Activated CD8-positive, alpha-beta memory T cell treated with anti-CD3 and anti-CD28 coated beads, Interleukin-2, amount 50 U/mL, for 1 hour (primary cell): Measurements from ENCODE around the gene ZNF45.
"Not testable (repeated sequence)": the region's sequence is repeated elsewhere in the genome, so short reads cannot be mapped to it uniquely, and the experiment has no call there.

Experiments
- DNase-seq: peaks from one replicate; pipeline ENCODE4 v3.0.0-alpha.2; 2020; ENCODE audit errors: extremely low read depth

ZNF45 gene

DNA sequence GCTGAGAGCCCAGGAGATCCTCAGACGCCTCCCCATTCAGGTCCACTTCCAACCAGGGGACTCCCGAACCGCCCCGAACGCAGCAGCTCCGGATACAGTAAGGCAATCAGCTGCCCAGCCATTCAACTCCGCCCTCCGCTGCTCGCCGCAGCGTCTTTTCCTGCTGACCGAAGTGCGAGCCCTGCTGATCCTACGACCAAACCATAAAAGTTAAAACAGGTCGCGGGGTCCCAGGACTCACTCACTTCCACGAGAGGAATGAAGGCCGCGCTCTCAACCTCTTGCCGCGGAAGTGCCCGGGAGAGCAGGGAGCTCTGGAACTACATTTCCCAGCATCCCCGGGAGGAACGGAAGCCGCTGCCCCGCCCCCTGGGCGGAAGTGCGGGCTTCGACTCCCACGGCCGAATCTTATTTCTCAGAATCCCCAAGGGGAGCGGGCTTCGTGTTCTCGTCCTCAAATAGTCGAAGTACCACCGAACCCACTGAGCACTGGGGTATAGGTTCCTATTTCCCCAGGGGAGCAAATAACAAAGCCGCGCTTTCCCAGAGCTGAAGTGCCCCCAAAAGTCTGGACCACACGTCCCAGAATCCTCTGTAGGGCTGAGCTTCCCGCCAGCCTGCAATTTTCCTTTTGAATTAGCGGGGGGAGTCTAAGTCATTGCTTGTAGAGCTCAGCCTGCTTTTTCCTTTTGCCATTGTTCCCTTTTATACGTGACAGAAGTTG is at the start of gene ZNF45:
Gene ZNF45, minus strand, starts transcription at position 298 of the 724 bp plus-strand sequence. CDS start 13,097 bp downstream, outside the sequence.
- DNase-seq = peak; percentile 59

DNA sequence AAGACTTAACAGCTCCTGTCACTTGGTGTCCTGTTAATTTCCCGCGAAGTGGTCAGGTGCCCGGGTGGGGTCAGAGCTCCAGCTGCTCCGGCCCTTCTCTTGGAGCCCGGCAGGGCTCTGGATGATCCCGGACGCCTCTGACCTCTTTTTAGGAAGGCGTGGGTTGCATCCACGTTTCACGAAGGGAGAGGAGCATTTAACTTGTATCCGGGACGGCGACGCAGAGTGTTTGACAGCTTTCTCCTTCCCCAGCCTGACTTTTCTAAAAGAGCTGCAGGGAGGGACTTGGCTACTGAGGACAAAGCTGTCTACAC is 49.6 kb upstream of the ZNF45 start:
- no peak for DNase-seq

DNA sequence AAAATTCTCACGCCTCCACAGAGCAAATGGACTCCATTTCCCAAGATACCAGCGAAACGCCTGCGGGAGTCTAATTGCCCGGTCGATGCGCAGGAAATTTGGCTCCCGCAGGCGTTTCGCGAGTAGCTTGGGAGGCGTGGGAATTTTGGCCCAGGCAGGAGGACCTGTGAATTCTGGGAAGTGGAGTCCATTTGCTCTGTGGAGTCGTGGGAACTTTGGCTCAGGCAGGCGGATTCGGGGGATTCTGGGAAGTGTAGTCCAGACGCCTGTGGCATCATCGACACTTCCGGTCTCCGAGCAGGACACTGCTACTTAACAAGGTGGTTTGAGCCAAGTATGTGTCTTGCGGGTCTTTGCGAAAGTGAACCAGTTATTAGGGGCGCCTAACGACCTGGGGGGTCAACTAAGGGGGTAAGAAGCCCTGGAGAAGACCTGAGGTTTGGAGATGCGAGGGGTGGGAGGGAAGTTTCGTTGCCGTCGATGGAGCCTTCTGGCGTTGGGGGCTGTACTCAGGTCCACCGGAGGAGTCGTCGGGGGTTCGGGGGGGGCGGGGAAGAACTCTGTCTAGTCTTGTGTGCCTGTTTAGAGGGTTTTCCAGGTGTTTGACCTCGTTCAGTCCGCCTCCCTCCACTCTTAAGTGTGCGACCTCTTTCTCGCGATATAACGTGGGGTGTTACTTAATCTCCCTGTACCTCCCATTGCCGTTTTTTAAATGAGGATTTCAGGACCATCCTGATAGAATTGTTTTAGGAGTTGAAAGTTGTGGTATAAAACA is 49.0 kb upstream of the ZNF45 start, which contains the start of gene ZNF155:
Gene ZNF155, plus strand, starts transcription at position 277 of the 775 bp plus-strand sequence. CDS start 4,356 bp downstream, outside the sequence.
- DNase-seq = no peak

DNA sequence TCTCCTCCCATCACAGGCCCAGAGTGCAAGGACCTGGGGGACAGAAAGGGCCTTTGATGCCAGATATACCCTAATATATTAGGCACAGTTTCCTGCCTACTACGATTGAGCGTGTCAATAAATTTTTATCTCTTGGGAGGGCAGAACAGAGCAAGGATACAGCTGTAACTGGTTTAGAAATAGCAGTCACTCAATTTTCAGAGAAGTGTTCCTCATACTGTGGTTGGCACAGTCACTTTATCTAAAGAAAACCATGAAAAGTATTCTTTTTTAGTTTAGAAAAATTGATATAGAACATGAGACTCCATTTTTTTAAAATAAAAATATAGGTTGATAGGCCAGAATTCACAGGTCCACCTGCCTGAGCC is 48.4 kb upstream of the ZNF45 start:
- DNase-seq = no peak

DNA sequence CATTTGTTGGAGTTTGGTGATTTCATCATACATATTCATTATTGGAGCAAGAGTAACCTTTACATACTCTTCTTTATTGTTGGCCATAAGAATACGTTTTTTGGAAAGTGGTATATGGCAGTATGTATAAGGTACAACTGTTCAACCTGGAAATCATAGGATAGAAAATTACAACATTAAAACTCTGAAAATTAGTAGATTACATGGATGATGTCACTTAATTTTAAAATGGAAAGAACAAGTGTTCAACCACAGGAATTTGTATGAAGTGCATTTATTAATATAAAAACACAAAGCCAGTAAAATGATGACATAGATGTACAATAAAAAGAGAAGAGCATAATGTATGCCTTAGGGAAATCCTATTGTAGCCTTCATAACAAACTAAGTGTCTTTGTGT is 41.6 kb upstream of the ZNF45 start:
- no peak for DNase-seq

DNA sequence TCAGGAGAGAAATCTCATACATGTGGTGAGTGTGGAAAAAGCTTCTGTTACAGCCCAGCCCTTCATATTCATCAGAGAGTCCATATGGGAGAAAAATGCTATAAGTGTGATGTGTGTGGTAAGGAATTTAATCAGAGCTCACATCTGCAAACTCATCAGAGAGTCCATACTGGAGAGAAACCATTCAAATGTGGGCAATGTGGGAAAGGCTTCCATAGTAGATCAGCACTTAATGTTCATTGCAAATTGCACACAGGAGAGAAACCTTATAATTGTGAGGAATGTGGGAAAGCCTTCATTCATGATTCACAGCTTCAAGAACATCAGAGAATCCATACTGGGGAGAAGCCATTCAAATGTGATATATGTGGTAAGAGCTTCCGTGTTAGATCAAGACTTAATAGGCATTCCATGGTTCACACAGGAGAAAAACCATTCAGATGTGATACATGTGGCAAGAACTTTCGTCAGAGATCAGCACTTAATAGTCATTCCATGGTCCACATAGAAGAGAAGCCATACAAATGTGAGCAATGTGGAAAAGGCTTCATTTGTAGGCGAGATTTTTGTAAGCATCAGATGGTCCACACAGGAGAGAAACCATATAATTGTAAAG is 31.1 kb upstream of the ZNF45 start:
- no peak for DNase-seq

DNA sequence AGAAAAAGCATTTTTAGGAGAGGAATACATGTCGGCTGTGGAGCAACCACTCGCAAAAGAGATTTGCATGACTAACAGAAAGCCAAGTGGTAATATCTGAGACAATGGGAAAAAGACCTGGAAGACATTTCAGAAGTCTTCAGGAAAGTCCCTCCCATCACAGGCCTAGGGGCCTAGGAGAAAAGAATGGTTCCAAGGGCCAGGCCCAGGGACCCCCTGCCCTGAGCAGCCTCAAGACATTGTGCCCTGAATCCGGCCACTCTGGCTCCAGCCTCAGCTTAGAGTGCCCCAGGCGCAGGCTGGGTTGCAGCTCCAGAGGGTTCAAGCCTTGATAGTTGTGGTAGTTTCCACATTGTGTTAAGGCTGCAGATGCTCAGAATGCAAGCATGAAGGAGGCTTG is 25.3 kb upstream of the ZNF45 start:
- DNase-seq = no peak

DNA sequence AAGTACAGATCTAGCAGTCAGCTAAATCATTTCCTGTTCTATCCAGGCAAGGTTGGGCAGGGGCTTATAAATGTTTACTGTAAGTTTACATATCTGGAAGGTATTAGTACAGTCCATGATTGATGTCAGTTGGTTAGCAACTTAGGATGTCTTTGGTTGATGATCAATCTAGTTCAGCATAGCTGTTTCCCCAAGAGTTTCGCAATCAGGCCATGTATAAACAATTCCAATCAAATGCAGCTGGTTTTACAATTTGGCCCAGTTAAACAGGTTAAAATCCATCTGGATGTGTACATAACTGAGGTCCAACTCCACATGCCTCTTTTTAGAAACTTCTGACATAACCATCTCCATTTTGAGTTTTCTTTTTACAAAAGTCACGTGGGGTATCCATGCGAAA is 22.8 kb upstream of the ZNF45 start:
- DNase-seq = no peak

DNA sequence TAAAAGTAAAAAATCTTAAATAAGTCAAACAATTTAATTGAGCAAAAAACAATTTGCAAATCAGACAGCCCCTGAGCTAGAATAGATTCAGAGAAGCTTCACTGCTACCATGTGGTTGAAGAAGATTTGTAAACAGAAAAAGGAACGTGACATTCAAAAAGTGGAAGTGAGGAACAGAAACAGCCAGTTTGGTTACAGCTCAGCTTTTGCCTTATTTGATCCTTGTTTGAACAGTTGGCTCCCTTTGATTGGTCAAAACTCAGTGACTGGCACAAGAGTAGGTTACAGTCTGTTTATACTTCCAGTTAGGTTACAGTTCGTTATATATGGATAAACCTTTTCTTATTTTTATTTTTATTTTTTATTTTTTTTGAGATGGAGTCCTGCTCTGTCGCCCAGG is 21.7 kb upstream of the ZNF45 start:
- no peak for DNase-seq

DNA sequence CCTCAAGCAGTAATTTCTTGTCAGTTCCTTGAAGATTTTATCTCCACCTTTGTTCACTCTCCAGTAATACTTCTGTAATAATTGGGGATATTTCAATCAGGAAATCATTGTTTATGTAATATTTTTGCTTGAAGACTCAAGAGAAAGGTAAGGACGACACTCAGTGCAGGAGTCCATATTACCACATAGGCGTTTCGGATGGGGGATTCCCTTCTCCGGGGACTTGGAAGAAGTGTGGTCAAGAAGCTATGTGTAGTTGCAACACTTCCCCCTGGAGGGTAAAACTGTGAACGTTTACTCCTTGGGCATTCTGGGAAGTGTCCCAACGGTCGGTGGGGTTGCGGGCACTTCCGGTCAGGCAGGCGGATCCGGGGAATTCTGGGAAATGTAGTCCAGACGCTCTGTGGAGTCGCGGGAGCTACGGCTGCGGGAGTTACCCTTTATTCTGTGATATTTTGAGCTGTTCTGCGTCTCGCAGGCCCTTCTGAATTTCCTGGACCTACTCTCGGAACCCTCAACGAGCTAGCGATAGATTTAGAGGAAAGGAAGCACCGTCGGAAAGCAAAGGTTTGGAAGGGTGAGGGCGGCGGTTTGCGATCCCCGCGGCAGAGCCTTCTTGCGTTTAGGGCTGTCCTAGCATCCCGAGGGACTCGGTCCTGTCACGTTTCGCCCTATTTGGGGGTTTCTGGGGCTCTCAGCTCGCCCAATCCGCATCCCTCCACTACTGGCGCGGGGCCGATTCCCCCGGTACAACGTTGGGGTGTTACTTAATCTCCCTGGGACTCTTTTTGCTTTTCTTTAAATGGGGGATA is 16.0 kb upstream of the ZNF45 start, which contains the start of gene ZNF221:
Gene ZNF221, plus strand, starts transcription at position 395 of the 812 bp plus-strand sequence. CDS start 11,499 bp downstream, outside the sequence.
- no peak for DNase-seq

DNA sequence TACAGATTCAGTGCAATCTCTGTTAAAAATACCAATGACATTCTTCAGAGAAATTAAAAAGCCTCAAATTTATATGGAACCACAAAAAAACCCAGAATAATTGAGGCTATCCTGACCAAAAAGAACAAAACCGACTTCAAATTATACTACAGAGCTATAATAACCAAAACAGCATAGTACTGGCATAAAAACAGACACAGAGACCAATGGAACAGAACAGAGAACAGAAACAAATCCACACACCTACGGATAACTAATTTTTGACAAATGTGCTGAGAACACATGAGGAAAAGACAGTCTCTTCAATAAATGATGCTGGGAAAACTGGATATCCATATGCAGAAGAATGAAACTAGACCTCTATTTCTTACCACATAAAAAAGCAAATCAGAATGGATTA is 14.7 kb upstream of the ZNF45 start:
- not testable (repeated sequence) for DNase-seq

DNA sequence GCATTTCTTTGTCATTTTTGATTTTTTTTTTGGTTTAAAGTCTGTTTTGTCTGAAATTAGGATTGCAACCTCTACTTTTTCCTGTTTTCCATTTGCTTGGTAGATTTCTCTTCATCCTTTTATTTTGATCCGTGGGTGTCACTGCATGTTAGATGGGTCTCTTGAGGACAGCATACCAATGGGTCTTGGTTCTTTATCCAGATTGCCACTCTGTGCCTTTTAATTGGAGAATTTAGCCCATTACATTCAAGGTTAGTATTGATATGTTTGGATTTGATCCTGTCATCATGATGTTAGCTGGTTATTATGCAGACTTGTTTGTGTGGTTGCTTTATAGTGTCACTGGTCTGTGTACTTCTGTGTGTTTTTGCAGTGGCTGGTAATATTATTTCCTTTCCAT is 12.3 kb upstream of the ZNF45 start:
- not testable (repeated sequence) for DNase-seq

DNA sequence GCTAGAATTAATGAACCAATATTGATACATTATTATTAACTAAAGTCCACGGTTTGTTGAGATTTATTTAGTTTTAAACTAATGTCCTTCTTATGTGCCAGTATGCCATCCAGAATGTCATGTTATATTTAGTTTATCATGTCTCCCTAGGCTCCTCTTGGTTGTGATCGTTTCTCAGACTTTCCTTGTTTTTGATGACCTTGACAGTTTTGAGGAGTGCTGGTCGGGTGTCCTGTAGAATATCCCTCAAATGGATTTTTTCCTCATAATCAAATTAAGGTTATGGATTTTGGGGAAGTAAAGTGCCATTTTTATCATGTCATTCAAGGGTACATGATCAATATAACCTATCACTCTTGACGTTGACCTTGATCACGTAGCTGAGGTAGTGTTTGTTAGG is 6.1 kb upstream of the ZNF45 start:
- no peak for DNase-seq

DNA sequence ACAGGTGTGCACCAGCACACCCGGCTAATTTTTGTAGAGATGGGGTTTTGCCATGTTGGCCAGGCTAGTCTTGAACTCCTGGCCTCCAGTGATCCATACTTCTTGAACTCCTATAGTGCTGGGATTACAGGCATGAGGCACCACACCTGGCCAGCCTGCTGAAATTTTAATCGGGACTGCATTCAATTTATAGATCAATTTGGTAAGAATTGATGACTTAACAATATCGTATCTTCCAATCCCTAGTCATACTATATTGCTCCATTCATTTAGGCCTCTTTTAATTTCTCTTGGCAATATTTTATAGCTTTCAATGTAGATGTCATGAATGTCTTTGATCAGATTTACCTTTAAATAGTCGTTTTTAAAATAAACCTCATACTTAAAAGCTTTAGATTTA is 5.6 kb upstream of the ZNF45 start:
- DNase-seq = no peak

DNA sequence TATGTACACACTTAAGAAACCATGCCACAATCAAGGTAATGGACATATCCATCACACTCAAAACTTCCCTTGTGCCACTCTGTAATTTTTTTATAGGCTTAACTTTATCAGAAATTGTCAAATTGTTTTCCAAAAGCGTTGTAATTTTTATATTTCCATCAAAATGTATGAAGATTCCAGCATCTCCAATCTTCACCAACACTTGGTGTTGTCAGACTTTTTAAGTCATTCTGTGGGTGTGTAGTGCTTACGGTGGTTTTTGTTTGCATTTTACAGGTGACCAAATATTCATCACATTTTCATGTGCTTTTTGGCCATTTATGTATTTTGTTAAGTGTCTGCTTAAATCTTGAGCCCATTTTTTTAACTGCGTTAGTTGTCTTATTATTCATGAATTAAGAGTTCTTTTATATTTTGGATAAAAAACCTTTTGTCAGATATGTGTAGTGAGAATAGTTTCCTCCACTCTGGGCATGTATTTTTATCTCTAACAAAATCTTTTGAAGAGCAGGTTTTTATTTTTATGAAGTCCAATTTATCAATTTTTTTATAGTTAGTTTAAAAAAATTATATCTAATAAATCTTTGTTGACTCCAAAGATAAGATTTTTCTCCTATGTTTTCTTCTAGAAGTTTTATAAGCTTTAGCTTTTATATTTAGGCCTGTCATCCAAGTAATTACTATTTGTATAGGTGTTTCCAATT is 4.6 kb upstream of the ZNF45 start:
- DNase-seq = no peak

DNA sequence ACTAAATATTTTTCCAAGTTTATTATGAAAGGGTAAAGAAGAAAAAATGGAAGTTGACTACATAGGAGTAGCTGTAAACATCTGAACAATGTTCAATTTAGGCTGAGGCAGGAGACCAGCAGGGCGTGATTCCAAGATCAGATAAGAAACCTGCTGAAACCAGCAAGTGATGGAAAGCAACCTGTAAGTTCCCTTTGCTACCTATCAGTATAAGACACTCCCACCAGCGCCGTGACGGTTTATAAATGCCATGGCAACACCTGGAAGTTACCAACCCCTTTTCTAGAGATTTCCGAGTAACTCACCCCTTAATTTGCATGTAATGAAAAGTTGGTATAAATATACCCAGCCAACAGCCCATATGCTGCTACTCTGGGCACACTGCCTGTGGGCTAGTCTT is 1.1 kb upstream of the ZNF45 start:
- no peak for DNase-seq

DNA sequence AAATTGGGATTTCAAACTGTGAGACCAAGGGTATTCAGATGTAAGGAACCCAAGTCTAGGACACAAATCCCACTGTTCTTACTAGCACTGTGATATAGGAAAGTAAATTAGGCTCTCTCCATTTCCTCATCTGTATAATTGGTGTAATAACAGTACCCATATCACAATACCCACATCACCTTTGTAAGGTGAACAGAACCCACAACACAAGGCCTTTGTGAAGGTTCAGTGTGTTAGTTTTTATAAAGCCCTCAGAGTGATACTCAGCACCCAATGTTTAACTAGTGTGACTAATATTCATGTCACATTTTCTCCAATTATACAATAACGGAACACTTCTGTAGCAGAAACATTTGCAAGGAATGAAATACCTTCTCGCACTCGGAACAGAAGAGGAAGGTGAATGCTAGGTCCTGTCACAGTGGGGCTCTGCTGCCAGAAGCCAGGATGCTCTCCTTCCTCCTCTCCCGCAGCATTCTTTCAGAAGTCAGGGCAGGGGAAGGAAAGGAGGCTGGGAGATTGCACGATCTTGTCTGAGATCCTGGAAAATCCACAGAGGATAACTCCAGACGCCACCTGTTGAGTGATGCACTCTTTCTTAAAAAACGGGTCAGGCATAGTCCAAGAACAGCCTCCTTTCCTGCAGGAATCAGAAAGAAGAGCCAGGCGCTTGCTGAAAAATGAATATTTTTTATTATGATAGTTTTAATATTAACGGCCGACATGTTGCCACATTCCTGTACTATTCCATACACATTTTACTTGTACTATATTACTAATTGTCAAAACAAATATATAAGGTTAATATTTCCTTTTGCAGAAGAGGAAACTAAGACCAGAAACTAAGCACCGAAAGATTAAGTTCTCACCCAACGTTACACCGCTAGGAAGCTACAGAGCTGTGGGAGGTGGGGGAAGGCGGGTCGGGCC is 762 bp downstream of the ZNF45 start:
- no peak for DNase-seq

DNA sequence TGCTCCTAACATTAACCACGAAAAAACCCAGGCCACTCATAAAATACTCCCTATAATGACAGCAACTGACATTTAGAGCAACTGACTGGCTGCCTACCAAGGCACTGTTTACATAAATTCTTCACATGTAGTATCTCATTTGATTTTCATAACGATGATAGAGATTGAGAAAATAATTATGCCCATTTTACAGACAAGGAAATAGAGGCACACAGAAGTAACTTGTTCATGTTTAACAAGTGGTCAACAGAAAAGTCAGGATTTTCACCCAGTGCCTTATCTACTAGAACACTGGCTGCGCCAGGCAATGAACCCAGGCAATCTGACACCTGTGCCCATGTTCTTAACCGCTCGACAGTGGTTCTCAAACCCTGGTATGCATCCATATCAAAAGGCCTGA is 6.3 kb downstream of the ZNF45 start:
- DNase-seq = no peak

DNA sequence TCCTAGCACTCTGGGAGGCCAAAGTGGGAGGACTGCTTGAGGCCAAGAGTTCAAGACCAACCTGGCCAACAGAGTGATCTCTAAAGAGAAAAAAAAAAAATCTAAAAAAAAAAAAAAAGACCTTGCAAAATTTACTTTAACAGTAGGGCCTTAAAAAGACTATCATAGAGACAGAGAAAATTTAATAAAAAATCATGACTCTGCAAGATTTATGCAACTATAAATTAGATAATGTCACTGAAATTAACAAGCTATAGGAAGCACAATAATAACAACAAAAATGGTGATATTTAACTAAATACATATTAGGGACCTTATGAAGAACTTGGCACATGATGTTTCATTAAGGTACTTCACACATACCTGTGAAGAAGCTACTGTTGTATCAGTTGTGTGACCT is 11.2 kb downstream of the ZNF45 start:
- no peak for DNase-seq

DNA sequence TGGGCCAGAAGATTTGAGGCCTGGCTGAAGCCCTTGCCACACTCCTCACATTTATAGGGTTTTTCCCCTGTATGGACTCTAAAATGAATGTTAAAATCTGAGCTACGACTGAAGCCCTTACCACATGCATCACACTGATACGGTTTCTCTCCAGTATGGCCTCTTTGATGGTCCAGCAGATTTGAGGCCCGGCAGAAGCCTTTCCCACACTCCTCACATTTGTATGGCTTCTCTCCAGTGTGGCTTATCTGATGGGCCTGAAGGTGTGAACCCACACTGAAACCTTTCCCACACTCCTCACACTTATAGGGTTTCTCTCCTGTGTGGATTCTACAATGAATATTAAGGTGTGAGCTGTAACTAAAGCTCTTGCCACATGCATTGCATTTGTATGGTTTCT is 21.0 kb downstream of the ZNF45 start:
- no peak for DNase-seq
